Tibial nerve (tissue), 3 donors: ENCODE measurements around the gene CD300A.

ENCODE experiments used
- CTCF ChIP-seq, 5 experiments: fragments of 200-600 bp in 3 of 5; fragments of 450-650 bp in 2 of 5; sonication (generic) in 3 of 5; IDR thresholded peaks; one replicate each; pipeline ENCODE4 v1.5.1; 2016 to 2019; ENCODE audit warnings: antibody characterized with exemption in 5 of 5, mild to moderate bottlenecking in 3 of 5, moderate library complexity in 2 of 5
- POLR2A ChIP-seq, 2 donors: fragments of 450-650 bp; IDR thresholded peaks; one replicate each; pipeline ENCODE4 v1.6.1; 2017; ENCODE audit warnings: antibody characterized with exemption in 2 of 2, mild to moderate bottlenecking in 2 of 2, moderate library complexity in 2 of 2

GRCh38 chr17:74446551-74447500 lies 19.6 kb upstream of the CD300A start:
- TF ChIP-seq CTCF (IDR thresholded peaks at IDR 0.05): peak in 1 of 5 experiments; percentile 14
- TF ChIP-seq POLR2A (IDR thresholded peaks at IDR 0.05): no peak
